ENCODE measurements around the gene CPT1A.

DNA sequence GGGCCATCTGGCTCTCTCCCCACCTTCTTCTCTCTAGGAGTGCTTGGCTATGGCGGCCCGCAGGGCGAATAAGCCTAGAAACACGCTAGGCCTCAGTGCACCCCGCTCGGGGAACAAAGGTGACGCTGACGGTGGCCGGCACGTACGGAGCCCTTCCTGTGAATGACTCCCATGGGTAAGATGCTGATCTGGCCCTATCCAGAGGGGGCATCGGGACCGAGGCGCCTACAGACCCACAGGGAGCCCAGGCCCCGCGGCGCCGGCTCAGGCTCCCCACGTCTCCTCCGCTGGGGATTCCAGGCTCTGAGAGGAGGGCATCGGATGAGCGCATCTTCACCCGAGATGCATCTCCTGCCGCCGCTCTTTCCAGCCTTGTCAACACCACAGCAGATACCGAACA, 59.0 kb downstream of the CPT1A start:
- TF ChIP-seq, protein P1, sequence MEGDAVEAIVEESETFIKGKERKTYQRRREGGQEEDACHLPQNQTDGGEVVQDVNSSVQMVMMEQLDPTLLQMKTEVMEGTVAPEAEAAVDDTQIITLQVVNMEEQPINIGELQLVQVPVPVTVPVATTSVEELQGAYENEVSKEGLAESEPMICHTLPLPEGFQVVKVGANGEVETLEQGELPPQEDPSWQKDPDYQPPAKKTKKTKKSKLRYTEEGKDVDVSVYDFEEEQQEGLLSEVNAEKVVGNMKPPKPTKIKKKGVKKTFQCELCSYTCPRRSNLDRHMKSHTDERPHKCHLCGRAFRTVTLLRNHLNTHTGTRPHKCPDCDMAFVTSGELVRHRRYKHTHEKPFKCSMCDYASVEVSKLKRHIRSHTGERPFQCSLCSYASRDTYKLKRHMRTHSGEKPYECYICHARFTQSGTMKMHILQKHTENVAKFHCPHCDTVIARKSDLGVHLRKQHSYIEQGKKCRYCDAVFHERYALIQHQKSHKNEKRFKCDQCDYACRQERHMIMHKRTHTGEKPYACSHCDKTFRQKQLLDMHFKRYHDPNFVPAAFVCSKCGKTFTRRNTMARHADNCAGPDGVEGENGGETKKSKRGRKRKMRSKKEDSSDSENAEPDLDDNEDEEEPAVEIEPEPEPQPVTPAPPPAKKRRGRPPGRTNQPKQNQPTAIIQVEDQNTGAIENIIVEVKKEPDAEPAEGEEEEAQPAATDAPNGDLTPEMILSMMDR (IDR thresholded peaks at IDR 0.05): no peak
- TF ChIP-seq POLR2A (IDR thresholded peaks at IDR 0.05): no peak

All from testis (tissue), 2 donors.